8988T (cell line): Measurements from ENCODE around the gene SIRT1.
"Not testable (repeated sequence)": the region's sequence is repeated elsewhere in the genome, so short reads cannot be mapped to it uniquely, and the experiment has no call there.

Experiments used
- DNase-seq: peaks from one replicate; pipeline ENCODE4 v3.0.0; 2011

SIRT1 gene

DNA sequence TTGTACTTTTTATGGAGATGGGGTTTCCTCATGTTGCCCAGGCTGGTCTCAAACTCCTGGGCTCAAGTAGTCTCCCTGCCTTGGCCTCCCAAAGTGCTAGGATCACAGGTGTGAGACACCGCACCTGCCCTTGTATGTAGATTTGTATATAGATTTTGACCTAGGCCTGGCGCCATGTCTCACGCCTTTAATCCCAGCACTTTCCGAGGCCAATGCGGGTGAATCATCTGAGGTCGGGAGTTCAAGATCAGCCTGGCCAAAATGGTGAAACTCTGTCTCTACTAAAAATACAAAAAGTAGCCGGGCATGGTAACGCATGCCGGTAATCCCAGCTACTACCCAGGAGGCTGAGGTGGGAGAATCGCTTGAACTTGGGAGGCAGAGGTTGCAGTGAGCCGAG lies 7.0 kb upstream of the SIRT1 start:
- not testable (repeated sequence) for DNase-seq

DNA sequence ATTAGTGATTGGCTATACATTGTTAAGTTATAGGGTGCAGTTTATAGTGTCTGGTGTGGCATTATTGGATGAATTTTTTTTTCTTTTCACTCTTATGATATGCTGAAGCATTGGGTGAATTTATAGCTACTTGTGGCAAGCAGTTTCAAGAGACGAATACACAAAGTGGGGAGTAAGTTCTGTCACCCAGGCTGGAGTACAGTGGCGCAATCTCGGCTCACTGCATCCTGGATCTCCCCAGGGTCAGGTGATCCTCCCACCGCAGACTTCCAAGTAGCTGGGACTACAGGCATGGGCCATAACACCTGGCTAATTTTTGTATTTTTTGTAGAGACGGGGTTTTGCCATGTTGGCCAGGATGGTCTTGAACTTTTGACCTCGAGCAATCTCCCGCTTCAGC lies 6.3 kb upstream of the SIRT1 start:
- no peak for DNase-seq

DNA sequence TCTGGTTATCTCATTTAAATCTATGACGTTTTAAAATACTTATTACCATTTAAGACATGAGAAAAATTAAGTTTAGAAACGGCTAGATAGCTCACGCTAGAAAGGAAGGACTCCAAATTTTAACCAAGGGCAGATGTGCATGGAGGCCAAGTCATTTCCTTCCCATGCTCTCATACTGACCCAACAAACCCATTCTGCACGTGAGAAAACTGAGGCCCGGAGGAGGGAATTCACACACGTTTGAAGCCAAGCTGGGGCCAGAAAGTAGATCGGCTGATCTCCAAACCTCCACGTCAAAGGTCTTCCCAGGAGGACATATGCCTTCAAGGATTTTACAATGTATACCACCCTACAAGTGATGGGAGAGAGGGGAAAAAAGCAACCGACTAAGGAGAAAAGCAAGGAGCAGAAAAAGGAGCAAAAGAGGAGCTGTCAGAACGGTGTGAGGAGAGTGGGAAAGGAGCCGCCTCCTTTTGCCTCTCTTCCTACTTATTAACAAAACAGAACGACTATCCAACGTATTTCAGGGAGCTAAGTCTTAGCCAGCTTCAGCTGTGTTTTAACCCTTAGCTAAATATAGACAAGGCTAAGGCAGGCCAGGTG lies 645 bp upstream of the SIRT1 start:
- no peak for DNase-seq

DNA sequence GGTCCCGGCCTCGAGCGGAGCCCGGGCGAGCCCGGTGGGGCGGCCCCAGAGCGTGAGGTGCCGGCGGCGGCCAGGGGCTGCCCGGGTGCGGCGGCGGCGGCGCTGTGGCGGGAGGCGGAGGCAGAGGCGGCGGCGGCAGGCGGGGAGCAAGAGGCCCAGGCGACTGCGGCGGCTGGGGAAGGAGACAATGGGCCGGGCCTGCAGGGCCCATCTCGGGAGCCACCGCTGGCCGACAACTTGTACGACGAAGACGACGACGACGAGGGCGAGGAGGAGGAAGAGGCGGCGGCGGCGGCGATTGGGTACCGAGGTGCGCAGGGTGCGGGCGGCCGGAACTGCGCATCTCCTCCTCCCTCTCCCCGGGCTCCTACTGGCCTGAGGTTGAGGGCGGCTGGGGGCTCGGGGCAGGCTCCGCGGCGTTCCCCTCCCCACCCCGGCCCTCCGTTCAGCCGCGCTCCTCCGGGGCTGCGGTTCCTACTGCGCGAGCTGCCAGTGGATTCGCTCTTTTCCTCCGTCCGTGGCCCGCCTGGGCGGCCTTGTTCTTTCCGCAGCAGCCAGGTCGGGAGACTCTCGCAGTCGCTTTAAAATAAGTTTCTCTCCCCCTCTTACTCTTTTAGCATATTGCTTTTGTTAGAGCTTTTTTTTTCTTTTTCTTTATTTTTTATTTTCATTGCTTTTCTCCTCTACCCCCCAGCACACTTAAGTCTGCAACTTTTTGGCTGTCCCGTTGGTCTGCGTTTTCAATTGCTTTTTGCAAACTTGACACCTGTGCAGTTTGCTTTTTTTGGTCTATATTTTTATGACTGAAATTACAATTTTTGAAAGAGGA lies 600 bp downstream of the SIRT1 start:
- peak; percentile 63 for DNase-seq

DNA sequence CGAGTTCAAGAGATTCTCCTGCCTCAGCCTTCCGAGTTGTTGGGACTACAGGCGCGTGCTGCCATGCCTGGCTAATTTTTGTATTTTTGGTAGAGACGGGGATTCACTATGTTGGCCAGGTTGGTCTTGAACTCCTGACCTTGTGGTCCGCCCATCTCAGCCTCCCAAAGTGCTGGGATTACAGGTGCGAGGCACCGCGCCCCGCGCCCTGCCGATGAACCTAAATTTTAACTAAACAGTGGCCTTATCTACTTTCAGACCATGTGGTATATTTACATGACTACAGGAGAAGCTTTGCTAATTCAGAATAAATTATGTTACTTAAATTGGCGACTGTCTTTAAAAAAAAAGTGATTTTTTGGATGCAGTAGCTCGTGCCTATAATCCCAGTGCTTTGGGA lies 9.2 kb downstream of the SIRT1 start:
- no peak for DNase-seq

DNA sequence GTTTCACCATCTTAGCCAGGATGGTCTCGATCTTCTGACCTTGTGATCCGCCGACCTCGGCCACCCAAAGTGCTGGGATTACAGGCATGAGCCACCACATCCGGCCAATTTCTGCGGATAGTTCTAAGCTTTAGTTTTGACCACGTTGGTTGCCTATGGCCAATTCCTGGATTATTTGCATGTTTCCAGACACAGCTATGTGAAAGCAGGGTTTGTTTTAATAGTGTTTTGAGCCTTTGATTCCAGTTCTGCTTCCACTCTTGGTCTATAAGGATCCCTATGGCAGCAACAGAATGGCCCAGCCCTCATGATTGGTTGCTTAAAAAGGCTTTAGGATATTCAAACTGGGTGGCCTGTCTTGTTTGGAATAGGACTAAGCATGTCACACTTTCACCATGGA lies 19.1 kb downstream of the SIRT1 start:
- no peak for DNase-seq

DNA sequence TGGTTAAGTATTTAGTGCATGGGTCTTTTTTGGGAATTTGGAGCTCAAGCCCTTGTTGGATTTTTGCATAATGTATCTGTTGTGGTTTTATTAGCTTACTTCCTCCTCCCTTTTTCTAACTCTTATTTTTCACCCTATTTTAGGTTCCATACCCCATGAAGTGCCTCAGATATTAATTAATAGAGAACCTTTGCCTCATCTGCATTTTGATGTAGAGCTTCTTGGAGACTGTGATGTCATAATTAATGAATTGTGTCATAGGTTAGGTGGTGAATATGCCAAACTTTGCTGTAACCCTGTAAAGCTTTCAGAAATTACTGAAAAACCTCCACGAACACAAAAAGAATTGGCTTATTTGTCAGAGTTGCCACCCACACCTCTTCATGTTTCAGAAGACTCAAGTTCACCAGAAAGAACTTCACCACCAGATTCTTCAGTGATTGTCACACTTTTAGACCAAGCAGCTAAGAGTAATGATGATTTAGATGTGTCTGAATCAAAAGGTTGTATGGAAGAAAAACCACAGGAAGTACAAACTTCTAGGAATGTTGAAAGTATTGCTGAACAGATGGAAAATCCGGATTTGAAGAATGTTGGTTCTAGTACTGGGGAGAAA lies 28.0 kb downstream of the SIRT1 start:
- DNase-seq, result no peak

DNA sequence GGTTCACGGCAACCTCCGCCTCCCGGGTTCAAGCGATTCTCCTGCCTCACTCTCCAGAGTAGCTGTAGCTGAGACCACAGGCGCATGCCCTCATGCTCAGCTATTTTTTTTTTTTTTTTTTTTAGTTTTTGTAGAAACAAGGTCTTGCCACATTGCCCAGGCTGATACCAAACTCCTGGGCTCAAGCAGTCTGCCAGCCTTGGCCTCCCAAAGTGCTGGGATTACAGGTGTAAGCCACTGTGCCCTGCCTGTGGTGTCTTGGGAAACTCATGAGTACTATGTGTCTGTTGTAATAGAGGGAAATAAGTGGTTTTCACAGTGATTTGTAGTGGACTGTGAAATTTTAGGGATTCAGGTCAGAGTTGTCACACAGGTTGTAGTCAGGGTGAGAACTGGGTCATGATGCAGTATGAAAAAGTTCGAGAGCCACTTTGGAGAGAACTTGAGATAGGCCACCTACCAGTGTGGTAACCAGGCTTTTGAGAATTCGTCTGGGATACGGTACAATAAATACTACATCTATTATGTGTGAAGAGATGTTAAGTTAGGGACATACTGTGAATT lies 30.4 kb downstream of the SIRT1 start:
- DNase-seq, result no peak

DNA sequence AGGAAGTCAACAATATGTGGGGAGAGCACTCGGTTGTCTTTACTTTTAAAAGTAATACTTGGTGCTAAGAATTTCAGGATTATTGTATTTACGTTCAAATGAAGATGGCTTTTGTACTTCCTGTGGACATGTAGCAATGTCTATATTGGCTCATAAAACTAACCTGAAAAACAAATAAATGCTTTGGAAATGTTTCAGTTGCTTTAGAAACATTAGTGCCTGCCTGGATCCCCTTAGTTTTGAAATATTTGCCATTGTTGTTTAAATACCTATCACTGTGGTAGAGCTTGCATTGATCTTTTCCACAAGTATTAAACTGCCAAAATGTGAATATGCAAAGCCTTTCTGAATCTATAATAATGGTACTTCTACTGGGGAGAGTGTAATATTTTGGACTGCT lies 32.7 kb downstream of the SIRT1 start:
- no peak for DNase-seq

DNA sequence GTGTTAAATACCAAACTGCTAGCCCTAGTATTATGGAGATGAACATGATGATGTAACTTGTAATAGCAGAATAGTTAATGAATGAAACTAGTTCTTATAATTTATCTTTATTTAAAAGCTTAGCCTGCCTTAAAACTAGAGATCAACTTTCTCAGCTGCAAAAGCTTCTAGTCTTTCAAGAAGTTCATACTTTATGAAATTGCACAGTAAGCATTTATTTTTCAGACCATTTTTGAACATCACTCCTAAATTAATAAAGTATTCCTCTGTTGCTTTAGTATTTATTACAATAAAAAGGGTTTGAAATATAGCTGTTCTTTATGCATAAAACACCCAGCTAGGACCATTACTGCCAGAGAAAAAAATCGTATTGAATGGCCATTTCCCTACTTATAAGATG lies 33.2 kb downstream of the SIRT1 start:
- no peak for DNase-seq

DNA sequence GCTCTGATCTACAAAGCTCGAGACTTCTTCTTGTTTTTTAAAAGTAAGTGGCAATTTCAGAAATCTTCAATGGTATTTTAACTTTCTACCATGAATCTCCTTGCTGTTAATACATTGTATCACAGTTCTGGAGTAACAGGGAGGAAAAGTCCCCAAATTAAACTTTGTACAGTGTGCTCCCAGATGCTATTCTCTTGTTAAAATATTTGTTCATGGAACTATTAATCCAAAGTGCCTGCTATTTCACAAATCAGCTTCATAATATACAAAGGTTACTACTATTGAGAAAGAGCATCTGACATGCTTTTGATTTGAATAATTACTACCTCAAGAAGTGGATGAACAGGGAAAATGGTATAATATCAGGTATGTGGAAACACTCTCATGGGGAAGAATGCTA lies 36.6 kb downstream of the SIRT1 start:
- no peak for DNase-seq

DNA sequence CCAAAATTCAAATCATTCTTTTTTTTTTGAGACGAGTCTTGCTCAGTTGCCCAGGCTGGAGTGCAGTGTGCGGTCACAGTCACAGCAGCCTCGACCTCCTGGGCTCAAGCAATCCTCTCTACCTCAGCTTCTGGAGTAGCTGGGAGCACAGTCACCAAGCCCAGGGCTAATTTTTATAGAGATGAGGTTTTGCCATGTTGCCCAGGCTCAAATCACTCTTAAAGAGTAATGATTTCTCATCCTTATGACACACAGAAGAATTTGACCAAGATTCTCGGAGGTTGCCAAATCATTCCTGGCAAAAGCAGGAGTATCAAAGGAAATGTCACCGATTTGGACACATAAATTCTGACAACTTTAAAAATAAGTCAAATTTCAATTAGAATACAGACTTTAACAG lies 39.1 kb downstream of the SIRT1 start:
- DNase-seq, result no peak

DNA sequence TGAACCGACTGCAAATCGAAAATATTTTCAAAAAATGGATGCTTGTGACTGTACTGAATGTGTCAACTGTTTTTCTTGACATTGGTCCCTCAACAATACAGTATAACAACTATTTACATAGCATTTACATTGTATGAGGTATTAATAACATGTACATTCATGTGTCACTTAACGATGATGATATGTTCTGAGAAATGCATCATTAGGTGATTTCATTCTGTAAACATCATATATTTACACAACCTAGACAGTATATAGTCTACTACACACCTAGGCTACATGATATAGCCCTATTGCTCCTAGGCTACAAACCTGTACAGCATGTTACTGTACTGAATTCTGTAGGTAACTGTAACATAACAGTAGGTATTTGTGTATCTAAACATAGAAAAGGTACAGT lies 39.7 kb downstream of the SIRT1 start:
- no peak for DNase-seq

DNA sequence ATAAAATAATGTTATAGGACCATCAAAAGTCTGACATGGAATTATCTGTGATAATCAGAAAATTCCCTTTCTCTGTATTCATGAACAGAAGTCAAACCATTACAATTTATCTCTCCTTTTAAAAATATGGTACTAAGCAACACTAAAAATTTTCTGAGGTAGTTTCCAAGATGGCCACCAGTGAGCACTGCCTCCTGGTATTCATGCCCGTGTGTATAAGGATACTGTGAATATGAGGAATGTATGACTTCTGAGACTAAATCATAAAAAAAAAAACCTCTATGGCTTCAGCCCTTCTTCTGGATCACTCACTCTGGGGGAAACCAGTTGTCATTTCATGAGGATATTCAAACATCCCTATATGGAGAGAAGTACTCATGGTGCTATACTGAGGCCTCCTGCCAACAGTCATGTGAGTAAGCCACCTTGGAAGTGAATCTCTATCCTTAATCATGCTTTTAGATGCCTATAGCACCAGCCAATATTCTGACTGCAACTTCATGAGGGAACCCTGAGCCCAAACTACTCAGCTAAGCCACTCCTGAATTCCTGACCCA lies 41.1 kb downstream of the SIRT1 start:
- DNase-seq, result no peak

DNA sequence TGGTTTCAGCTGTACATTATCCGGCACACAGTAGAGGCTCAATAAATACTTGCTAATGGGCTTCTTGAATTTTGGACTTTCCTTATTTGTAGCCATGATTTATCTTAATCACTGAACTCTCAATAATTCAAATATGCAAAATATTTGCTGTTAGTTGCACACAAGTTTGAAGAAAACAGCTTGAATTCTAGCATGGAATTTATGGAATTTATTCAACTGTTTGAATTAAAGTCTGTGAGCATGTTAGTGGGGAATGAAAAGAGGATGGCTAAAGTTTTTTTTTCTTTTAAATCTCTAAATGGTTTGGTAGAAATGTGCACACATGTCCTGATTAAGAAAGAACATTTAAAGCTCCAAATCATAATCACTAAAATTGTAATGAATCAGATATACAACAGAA lies 42.5 kb downstream of the SIRT1 start:
- no peak for DNase-seq

DNA sequence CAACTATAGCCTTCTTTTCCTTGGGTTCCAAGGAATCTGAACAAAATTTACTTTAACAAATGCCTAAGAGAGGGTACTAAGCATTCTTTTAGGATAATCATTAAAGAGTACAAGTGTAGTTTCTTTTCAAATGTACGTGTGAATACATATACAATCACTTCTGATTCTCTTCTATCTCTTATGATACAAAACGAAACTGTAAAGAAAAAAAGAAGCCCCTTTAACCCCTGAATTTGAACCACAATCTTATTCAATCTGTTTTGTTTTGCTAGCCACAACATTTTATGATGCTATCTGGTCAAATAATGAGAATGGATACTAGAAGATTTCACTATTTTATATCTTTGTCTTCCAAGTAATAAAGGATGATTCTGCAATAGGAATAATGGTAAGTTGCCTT lies 48.7 kb downstream of the SIRT1 start:
- no peak for DNase-seq

DNA sequence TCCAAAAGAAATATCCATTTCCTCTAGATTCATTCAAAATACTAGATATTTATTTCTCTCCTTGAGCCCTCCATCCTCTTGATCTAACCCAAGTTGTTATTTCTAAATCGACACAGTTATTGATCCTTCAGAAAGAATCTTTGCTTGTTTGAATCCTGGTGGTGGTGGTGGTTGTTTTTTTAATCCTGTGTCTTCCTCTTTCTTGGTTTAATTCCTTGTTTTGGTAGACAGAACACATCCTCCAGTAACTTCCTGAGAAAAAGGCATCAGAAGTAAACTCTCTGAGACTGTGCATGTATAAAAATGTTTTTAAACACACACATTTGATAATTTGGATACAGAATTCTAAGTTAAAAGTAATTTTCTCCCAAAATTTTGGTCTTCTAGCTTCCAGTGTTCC lies 49.9 kb downstream of the SIRT1 start:
- DNase-seq, result no peak

DNA sequence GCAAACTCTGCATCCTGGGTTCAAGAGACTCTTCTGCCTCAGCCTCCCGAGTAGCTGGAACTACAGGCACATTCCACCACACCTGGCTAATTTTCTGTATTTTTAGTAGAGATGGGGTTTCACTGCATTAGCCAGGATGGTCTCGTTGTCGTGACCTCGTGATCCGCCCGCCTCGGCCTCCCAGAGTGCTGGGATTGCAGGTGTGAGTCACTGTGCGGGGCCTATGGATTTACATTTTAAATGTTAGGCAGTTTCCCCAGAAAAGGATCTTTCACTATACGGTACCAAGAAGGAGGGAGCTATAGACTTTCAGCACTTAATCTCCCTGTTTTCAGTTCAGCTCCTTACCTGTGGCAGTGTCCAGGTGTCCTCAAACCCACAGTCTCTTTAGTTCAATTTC lies 50.8 kb downstream of the SIRT1 start:
- no peak for DNase-seq

DNA sequence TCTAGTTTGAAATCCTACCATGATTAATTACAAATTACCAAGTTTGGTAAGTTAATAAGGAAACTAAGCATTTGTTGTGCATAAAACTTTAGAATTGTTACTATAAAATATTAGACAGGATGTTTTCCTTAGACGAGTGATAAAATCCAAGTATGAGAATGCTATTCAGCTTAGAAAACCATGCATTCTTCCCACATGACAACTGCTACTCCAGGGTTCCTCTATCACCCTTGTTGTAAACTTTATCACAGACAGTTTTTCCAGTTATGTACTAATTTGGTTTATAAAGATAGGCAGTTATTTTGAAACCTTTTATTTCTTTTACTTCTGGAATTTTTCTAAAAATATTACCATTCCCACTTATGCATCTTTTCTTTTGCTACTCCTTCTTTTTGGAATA lies 52.0 kb downstream of the SIRT1 start:
- no peak for DNase-seq

DNA sequence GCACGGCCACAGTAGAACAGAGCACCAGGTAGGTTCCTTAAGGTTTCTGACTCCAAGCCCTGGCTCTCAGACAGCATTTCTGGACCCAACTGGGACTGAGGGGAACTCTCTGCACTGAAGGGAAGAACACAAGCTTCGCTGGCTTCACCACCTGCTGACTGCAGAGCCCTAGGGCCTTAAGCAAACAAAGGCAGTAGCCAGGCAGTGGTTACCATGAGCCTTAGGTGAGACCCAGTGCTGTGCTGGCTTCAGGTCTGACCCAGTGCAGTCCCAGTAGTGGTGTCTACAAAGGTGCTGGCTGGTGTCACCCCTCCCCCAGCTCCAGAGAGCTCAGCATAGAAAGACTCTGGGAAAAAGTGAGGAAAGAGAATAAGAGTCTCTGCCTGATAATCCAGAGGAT lies 59.5 kb downstream of the SIRT1 start:
- no peak for DNase-seq

DNA sequence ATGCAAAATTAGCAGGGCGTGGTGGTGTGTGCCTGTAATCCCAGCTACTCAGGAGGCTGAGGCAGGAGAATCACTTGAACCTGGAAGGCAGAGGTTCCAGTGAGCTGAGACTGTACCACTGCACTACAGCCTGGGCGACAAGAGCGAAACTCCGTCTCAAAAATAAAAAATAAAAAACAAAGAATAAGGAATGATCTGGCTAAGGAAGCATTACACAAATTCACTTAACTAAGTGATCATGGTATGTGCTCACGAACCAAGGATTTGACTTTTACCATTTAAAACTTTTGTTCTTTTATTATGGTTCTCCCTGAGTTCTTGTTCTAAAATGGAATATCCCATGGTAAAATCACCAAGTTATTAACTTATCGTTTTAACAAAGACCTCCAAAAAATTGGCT lies 71.2 kb downstream of the SIRT1 start:
- no peak for DNase-seq

DNA sequence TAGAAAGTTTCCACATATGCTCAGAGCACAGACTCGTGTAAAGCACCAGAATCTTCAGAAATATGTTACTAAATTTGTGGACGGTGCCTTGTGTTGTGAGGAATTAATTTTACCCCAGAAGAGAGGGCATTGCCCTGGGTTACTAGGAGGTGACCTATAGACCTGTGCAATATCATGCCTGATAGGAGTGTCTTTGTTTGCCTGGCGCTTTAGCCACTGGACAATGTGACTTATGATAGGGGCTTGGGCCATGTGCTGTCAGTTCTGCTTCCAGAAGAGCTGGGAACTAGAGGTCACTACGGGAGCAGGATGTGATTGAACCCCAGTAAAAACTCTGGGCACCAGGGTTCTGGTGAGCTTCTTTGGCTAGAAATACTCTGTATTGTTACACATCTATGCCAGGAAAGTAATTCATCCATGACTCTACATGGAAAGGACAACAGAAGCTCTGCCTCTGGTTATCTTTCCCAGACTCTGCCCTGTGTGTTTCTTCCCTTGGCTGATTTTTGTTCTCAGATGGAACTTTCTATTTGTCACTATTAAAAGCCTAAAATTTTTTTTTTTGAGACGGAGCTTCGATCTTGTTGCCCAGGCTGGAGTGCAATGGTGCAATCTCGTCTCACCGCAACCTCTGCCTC lies 75.5 kb downstream of the SIRT1 start:
- DNase-seq, result no peak

DNA sequence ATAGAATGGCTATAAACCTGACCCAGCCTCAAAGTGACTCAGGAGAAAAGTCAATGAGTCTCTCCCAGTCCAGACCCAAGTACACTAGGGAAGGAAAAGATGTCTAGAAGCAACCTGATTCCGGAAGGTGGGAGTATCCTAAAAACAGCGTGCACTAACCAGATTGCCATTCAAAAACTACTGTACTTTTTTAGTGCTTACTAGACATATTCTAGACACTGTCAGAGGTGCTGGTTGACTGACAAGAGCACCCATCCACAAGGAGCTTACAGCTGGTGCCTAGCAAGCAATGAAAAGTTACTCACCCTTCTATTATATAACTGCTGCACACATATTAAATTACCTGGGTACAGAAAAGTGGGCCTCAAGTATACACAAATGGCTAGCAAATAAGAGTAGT lies 81.0 kb downstream of the SIRT1 start:
- no peak for DNase-seq
